ENCODE data around the gene RXRB.
A peak's percentile ranks its signal among the peaks of the same experiment; 100 is the strongest.

RXRB gene

GRCh38 chr6:33211136-33211535, 10.7 kb upstream of the RXRB start:
- TF ChIP-seq CTCF (conservative IDR thresholded peaks at IDR 0.05) (no peak), ZFX (IDR thresholded peaks at IDR 0.05) (no peak)
- no peak overlapping the region for H3K27ac ChIP-seq

GRCh38 chr6:33209856-33210255, 9.4 kb upstream of the RXRB start:
- H3K27ac ChIP-seq = no peak overlapping the region
- no peak for TF ChIP-seq CTCF (conservative IDR thresholded peaks at IDR 0.05)
- TF ChIP-seq ZFX (IDR thresholded peaks at IDR 0.05) = no peak

- peak within 1 kb of the TSS; percentile 90 for H3K27ac ChIP-seq
- TF ChIP-seq CTCF (conservative IDR thresholded peaks at IDR 0.05) (no peak), ZFX (IDR thresholded peaks at IDR 0.05) (peak; percentile 62; the same call in 1 of the 2 replicates)
These were observed 7.9 kb upstream of the RXRB start, which contains the start of gene RING1 for GRCh38 chr6:33208091-33208967. TSS of gene RING1 (plus strand) at chr6:33208500. CDS start at chr6:33208823, 323 bp downstream.

- peak overlapping the region; percentile 90 for H3K27ac ChIP-seq
- TF ChIP-seq CTCF (conservative IDR thresholded peaks at IDR 0.05) (no peak), ZFX (IDR thresholded peaks at IDR 0.05) (no peak)
These were observed 7.2 kb upstream of the RXRB start for GRCh38 chr6:33207552-33208090.

GRCh38 chr6:33206864-33207551, 6.5 kb upstream of the RXRB start:
- peak overlapping the region; percentile 90 for H3K27ac ChIP-seq
- TF ChIP-seq ZFX (IDR thresholded peaks at IDR 0.05) (no peak), CTCF (conservative IDR thresholded peaks at IDR 0.05) (no peak)

- TF ChIP-seq CTCF (conservative IDR thresholded peaks at IDR 0.05) (no peak), ZFX (IDR thresholded peaks at IDR 0.05) (no peak)
- H3K27ac ChIP-seq = no peak overlapping the region
These were observed 5.8 kb upstream of the RXRB start for GRCh38 chr6:33206027-33206863.
